Fibroblast of lung (primary cell): ENCODE results near the gene MRPL57. TPM values are rescaled to one million over a fixed set of nuclear protein-coding genes. Genes with fewer than 3 reads are reported as not detected.
A peak's percentile ranks its signal among the peaks of the same experiment; 100 is the strongest.
"Not testable (repeated sequence)": the region's sequence is repeated elsewhere in the genome, so short reads cannot be mapped to it uniquely, and the experiment has no call there.

ENCODE experiments used
- DNase-seq, 2 donors: peaks; one replicate each; pipeline versions ENCODE4 v3.0.0 to v3.0.0-alpha.2; 2010; ENCODE audit warnings: low read depth in 2 of 2
- H2AFZ ChIP-seq: 2 replicates; pipeline ENCODE4 v1.5.1; 2012; ENCODE audit warnings: low read length, control low read depth, inconsistent platforms
- H3K27ac ChIP-seq: 2 replicates; pipeline ENCODE4 v1.5.1; 2011; ENCODE audit warnings: low read length, control low read depth; ENCODE audit not compliant: insufficient read depth
- H3K27me3 ChIP-seq: 2 replicates; pipeline ENCODE4 v1.5.1; 2011; ENCODE audit warnings: mild to moderate bottlenecking, low read length; ENCODE audit not compliant: control insufficient read depth, insufficient read depth
- H3K36me3 ChIP-seq: 2 replicates; pipeline ENCODE4 v1.5.1; 2011; ENCODE audit warnings: low read length; ENCODE audit not compliant: control insufficient read depth, insufficient read depth
- H3K4me1 ChIP-seq: 2 replicates; pipeline ENCODE4 v1.5.1; 2011; ENCODE audit warnings: low read length; ENCODE audit not compliant: control insufficient read depth, insufficient read depth; ENCODE audit errors: extremely low read depth
- H3K4me2 ChIP-seq: 2 replicates; pipeline ENCODE4 v1.5.1; 2011; ENCODE audit warnings: low read length, control low read depth; ENCODE audit not compliant: insufficient read depth; ENCODE audit errors: extremely low read depth
- H3K4me3 ChIP-seq, 4 experiments: fragments of 200-600 bp in 1 of 4; sonication (generic) in 1 of 4; replicated peaks in 1 of 4; 2 replicates each; pipeline ENCODE4 v1.5.1; 2011 to 2016; ENCODE audit warnings: low read length in 4 of 4, low read depth in 3 of 4, mild to moderate bottlenecking in 3 of 4, control low read depth in 2 of 4, inconsistent platforms in 1 of 4, mixed read lengths in 1 of 4; ENCODE audit not compliant: insufficient read depth in 1 of 4; ENCODE audit errors: control extremely low read depth in 1 of 4
- H3K79me2 ChIP-seq: 2 replicates; pipeline ENCODE4 v1.5.1; 2012; ENCODE audit warnings: mild to moderate bottlenecking, low read length, inconsistent platforms; ENCODE audit not compliant: control insufficient read depth, insufficient read depth
- H3K9ac ChIP-seq: 2 replicates; pipeline ENCODE4 v1.5.1; 2011; ENCODE audit warnings: mild to moderate bottlenecking, low read length, control low read depth; ENCODE audit not compliant: insufficient read depth
- H3K9me3 ChIP-seq: 2 replicates; pipeline ENCODE4 v1.5.1; 2012; ENCODE audit warnings: low read depth, low read length; ENCODE audit not compliant: control insufficient read depth, insufficient read depth
- H4K20me1 ChIP-seq: 2 replicates; pipeline ENCODE4 v1.5.1; 2011; ENCODE audit warnings: low read length; ENCODE audit not compliant: control insufficient read depth, insufficient read depth; ENCODE audit errors: extremely low read depth
- EZH2 ChIP-seq: IDR thresholded peaks from 2 replicates; pipeline ENCODE4 v1.5.1; 2012; ENCODE audit warnings: low read length, control low read depth, mild to moderate bottlenecking; ENCODE audit errors: missing control alignments
- polyA plus RNA-seq, 2 donors: library from polyadenylated mRNA; depleted of rRNA in 1 of 2; stranded (reverse) in 1 of 2; unstranded in 1 of 2; fragments of >200 nt; gene quantifications; 2 replicates each; pipeline ENCODE4 v1.2.1, GENCODE V29; 2011 to 2012; ENCODE audit warnings: missing spikeins in 1 of 2
- total RNA-seq: library from RNA; depleted of rRNA; stranded (reverse); fragments of >200 nt; gene quantifications from 2 replicates; pipeline ENCODE4 v1.2.1, GENCODE V29; 2014
- TF ChIP-seq, protein P1 (sequence below), 2 donors: IDR thresholded peaks in 1 of 2; conservative IDR thresholded peaks in 1 of 2; 1 replicate in 1 of 2; 2 replicates in 1 of 2; pipeline ENCODE4 v1.5.1; 2011 to 2012; ENCODE audit warnings: low read length in 2 of 2, control low read depth in 1 of 2, inconsistent platforms in 1 of 2, low read depth in 1 of 2, mild to moderate bottlenecking in 1 of 2

Gene MRPL57
- total and polyA plus RNA-seq, 2 donors (not counting 1 experiment from before 2014, with no cell fraction given): 8.9 to 29.4 TPM

DNA sequence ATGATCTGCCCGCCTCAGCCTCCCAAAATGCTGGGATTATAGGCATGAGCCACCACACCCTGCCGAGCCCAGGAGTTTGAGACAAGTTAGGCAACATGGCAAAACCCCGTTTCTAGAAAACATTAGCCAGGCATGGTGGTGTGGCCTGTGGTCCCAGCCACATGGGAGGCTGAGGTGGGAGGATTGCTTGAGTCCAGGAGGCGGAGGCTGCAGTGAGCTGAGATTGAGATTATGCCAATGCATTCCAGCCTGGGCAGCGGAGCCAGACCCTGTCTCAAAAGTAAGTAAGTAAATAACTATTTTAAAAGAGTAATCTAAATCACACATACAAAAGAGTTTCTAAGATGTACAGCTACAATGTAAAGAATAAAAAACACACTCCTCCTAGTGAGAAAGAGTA lies 42.0 kb upstream of the MRPL57 start:
- Histone ChIP-seq H3K4me1 (peaks cover 1% of the 10 kb centered on the region), H3K79me2 (no peaks in the 10 kb centered on the region), H3K9ac (no peak overlapping the region), H3K27ac (no peak overlapping the region), H3K4me3 (no peak overlapping the region), H3K36me3 (no peaks in the 10 kb centered on the region), H3K4me2 (no peak overlapping the region), H3K9me3 (no peaks in the 10 kb centered on the region), H2AFZ (no peak overlapping the region), H3K27me3 (no peaks in the 10 kb centered on the region), H4K20me1 (no peaks in the 10 kb centered on the region)
- no peak for TF ChIP-seq EZH2
- TF ChIP-seq, protein P1, sequence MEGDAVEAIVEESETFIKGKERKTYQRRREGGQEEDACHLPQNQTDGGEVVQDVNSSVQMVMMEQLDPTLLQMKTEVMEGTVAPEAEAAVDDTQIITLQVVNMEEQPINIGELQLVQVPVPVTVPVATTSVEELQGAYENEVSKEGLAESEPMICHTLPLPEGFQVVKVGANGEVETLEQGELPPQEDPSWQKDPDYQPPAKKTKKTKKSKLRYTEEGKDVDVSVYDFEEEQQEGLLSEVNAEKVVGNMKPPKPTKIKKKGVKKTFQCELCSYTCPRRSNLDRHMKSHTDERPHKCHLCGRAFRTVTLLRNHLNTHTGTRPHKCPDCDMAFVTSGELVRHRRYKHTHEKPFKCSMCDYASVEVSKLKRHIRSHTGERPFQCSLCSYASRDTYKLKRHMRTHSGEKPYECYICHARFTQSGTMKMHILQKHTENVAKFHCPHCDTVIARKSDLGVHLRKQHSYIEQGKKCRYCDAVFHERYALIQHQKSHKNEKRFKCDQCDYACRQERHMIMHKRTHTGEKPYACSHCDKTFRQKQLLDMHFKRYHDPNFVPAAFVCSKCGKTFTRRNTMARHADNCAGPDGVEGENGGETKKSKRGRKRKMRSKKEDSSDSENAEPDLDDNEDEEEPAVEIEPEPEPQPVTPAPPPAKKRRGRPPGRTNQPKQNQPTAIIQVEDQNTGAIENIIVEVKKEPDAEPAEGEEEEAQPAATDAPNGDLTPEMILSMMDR (conservative IDR thresholded peaks at IDR 0.05 in 1 of 2, IDR thresholded peaks at IDR 0.05 in 1 of 2; ENCODE audit: low read depth in 1 of 2, low read length in 2 of 2): no peak
- DNase-seq: no peak

DNA sequence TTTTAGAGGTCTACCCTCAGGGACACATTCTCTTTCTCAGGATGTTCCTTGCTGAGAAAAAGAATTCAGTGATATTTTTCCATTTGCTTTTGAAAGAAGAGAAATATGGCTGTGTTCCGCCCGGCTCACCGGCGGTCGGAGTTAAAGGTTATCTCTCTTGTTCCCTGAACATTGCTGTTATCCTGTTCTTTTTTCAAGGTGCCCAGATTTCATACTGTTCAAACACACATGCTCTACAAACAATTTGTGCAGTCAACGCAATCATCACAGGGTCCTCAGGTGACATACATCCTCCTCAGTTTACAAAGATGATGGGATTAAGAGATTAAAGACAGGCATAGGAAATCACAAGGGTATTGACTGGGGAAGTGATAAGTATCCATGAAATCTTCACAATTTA lies 40.6 kb upstream of the MRPL57 start:
- not testable (repeated sequence) for H3K9ac ChIP-seq, H3K27me3 ChIP-seq, H3K4me1 ChIP-seq, DNase-seq, H3K27ac ChIP-seq, H3K4me3 ChIP-seq, H3K4me2 ChIP-seq, H3K79me2 ChIP-seq, H2AFZ ChIP-seq, H3K36me3 ChIP-seq, H4K20me1 ChIP-seq, H3K9me3 ChIP-seq

DNA sequence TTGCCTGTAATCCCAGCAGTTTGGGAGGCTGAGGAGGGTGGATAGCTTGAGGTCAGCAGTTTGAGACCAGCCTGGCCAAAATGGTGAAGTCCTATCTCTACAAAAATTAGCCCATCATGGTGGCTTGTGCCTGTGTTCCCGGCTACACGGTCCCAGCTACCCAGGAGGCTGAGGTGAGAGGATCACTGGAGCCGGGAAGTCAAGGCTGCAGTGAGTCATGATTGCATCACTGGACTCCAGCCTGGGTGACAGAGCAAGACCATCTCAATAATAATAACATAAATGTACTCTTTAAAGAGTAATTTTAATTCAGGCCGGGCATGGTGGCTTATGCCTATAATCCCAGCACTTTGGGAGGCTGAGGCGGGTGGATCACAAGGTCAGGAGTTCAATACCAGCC lies 38.8 kb upstream of the MRPL57 start:
- Histone ChIP-seq H3K9me3 (no peaks in the 10 kb centered on the region), H3K4me3 (no peak overlapping the region), H3K79me2 (peaks cover 22% of the 10 kb centered on the region), H3K27ac (no peak overlapping the region), H3K4me2 (no peak overlapping the region), H2AFZ (no peak overlapping the region), H3K36me3 (no peaks in the 10 kb centered on the region), H3K4me1 (peaks cover 4% of the 10 kb centered on the region), H3K27me3 (no peaks in the 10 kb centered on the region), H3K9ac (no peak overlapping the region), H4K20me1 (no peaks in the 10 kb centered on the region)
- TF ChIP-seq, protein P1 (conservative IDR thresholded peaks at IDR 0.05 in 1 of 2, IDR thresholded peaks at IDR 0.05 in 1 of 2; ENCODE audit: low read depth in 1 of 2, low read length in 2 of 2): no peak
- no peak for TF ChIP-seq EZH2
- DNase-seq: peak; percentile 26 to 37
